HL-60 (cell line): ENCODE measurements around the gene ERCC3.

Source experiments
- GABPA ChIP-seq: IDR thresholded peaks from 2 replicates; pipeline ENCODE4 v1.6.1; 2012; ENCODE audit warnings: low read depth
- POLR2AphosphoS5 ChIP-seq: IDR thresholded peaks from 2 replicates; pipeline ENCODE4 v1.6.1; 2012; ENCODE audit warnings: low read depth
- SPI1 ChIP-seq: IDR thresholded peaks from 2 replicates; pipeline ENCODE4 v1.6.1; 2012; ENCODE audit warnings: low read depth, mild to moderate bottlenecking, borderline replicate concordance
- TF ChIP-seq, protein P1 (sequence below): IDR thresholded peaks from one replicate; pipeline ENCODE4 v1.5.1; 2011; ENCODE audit warnings: low read length, control low read depth, inconsistent platforms; ENCODE audit not compliant: insufficient read depth
- TF ChIP-seq, protein P2 (sequence below): IDR thresholded peaks from 2 replicates; pipeline ENCODE4 v1.6.1; 2012; ENCODE audit warnings: low read depth; ENCODE audit not compliant: insufficient replicate concordance

DNA sequence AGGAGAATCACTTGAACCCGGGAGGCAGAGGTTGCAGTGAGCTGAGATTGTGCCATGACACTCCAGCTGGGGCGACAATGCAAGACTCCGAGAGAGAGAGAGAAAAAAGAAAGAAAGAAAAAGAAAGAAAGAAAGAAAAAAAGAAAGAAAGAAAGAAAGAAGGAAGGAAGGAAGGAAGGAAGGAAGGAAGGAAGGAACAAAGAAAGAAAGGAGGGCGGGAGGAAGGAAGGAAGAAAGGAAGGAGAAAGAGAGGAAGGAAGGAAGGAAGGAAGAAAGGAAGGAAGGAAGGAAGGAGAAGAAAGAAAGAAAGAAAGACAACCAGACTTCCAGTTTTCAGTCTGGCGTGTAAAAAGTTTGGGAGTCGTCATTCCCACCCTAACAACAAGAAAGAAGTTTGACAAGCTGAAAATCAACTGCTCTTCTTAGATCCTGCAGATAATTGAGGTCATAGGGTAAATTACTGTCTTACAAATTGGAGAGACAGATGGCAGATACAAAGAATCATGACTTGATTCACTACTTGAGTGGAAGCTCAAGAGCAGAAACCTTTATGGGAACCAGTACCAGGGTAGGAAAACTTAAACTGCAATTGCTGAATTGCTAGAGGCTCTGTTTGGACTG is 58.8 kb downstream of the ERCC3 start:
- TF ChIP-seq SPI1 (no peak), POLR2AphosphoS5 (no peak), GABPA (no peak)
- TF ChIP-seq, protein P1, sequence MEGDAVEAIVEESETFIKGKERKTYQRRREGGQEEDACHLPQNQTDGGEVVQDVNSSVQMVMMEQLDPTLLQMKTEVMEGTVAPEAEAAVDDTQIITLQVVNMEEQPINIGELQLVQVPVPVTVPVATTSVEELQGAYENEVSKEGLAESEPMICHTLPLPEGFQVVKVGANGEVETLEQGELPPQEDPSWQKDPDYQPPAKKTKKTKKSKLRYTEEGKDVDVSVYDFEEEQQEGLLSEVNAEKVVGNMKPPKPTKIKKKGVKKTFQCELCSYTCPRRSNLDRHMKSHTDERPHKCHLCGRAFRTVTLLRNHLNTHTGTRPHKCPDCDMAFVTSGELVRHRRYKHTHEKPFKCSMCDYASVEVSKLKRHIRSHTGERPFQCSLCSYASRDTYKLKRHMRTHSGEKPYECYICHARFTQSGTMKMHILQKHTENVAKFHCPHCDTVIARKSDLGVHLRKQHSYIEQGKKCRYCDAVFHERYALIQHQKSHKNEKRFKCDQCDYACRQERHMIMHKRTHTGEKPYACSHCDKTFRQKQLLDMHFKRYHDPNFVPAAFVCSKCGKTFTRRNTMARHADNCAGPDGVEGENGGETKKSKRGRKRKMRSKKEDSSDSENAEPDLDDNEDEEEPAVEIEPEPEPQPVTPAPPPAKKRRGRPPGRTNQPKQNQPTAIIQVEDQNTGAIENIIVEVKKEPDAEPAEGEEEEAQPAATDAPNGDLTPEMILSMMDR: no peak
- TF ChIP-seq, protein P2, sequence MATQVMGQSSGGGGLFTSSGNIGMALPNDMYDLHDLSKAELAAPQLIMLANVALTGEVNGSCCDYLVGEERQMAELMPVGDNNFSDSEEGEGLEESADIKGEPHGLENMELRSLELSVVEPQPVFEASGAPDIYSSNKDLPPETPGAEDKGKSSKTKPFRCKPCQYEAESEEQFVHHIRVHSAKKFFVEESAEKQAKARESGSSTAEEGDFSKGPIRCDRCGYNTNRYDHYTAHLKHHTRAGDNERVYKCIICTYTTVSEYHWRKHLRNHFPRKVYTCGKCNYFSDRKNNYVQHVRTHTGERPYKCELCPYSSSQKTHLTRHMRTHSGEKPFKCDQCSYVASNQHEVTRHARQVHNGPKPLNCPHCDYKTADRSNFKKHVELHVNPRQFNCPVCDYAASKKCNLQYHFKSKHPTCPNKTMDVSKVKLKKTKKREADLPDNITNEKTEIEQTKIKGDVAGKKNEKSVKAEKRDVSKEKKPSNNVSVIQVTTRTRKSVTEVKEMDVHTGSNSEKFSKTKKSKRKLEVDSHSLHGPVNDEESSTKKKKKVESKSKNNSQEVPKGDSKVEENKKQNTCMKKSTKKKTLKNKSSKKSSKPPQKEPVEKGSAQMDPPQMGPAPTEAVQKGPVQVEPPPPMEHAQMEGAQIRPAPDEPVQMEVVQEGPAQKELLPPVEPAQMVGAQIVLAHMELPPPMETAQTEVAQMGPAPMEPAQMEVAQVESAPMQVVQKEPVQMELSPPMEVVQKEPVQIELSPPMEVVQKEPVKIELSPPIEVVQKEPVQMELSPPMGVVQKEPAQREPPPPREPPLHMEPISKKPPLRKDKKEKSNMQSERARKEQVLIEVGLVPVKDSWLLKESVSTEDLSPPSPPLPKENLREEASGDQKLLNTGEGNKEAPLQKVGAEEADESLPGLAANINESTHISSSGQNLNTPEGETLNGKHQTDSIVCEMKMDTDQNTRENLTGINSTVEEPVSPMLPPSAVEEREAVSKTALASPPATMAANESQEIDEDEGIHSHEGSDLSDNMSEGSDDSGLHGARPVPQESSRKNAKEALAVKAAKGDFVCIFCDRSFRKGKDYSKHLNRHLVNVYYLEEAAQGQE: no peak
